ENCODE data around the gene DHRS7B. TPM values are rescaled to one million over a fixed set of nuclear protein-coding genes. Genes with fewer than 3 reads are reported as not detected.

The DHRS7B gene
- 10 to 100 TPM; 20.2 to 45.2 (median 34.7) TPM for total RNA-seq
- polyA plus RNA-seq = 10 to 100 TPM; 40.5 to 42.2 TPM
- long read RNA-seq, donor 1, transcript DHRS7B-202 (7 exons, 2,175 nt) = major isoform, 8 of 25 reads
- long read RNA-seq, donor 1, transcript DHRS7B-201 (6 exons, 1,567 nt) = minor isoform, 5 of 25 reads
- long read RNA-seq, donor 1, partial matches to known transcripts = 0 of 25 reads
- long read RNA-seq, donor 1, other reads (novel, unspliced or antisense) = 11 of 25 reads
- long read RNA-seq, donor 2, transcript DHRS7B-207 (1 exons, 1,910 nt) = minor isoform, 6 of 214 reads
- long read RNA-seq, donor 2, transcript DHRS7B-203 (2 exons, 744 nt) = minor isoform, 9 of 214 reads
- long read RNA-seq, donor 2, transcript DHRS7B-202 (7 exons, 2,175 nt) = major isoform, 101 of 214 reads
- long read RNA-seq, donor 2, transcript DHRS7B-201 (6 exons, 1,567 nt) = minor isoform, 18 of 214 reads
- long read RNA-seq, donor 2, partial matches to known transcripts = 3 of 214 reads
- long read RNA-seq, donor 2, other reads (novel, unspliced or antisense) = 77 of 214 reads
- long read RNA-seq, donor 3, transcript DHRS7B-202 (7 exons, 2,175 nt) = major isoform, 14 of 26 reads
- long read RNA-seq, donor 3, partial matches to known transcripts = 0 of 26 reads
- long read RNA-seq, donor 3, other reads (novel, unspliced or antisense) = 12 of 26 reads

GRCh38 chr17:21126645-21127508 lies at the start of gene DHRS7B:
DHRS7B (plus strand) TSS chr17:21126964; CDS start chr17:21126972, 8 bp downstream.
- no peaks in the 10 kb centered on the region for H3K36me3 ChIP-seq
- peak within 1 kb of the TSS; percentile 58 to 95 (median 72) for H3K4me3 ChIP-seq
- DNase-seq (peak; percentile 95 to 98 (median 98)), ATAC-seq (peak; percentile 92 to 97 (median 97))
- peaks cover 3 to 65% (median 19%) of the 10 kb centered on the region in 12 donors for H3K4me1 ChIP-seq
- WGBS, 4 donors = 0 to 1% (median 1%) methylated on average over 27 to 66 of the region's 66 CpGs
- intact Hi-C loops (cut with DNase I) = loop anchor here in 9 of 10 donors (2.0 to 10.0 kb wide), 19 partner anchors 35 to 386 kb away; partner anchors contain the start of genes TMEM11 (in 8 of the 9), NATD1 (in 5 of the 9), MAP2K3 (in 2 of the 9) and USP22 (in 2 of the 9)
- peak within 1 kb of the TSS; percentile 51 to 96 (median 88) for H3K27ac ChIP-seq
- H3K27me3 ChIP-seq = no peaks in the 10 kb centered on the region
- H3K9me3 ChIP-seq = no peaks in the 10 kb centered on the region
- TF ChIP-seq CTCF (IDR thresholded peaks at IDR 0.05) (peak in 2 of 12 donors; percentile 10 to 16), POLR2A (IDR thresholded peaks at IDR 0.05) (peak in 1 of 2 donors; percentile 68)

- TF ChIP-seq CTCF (IDR thresholded peaks at IDR 0.05) (no peak), POLR2A (IDR thresholded peaks at IDR 0.05) (no peak)
- Histone ChIP-seq H3K4me1 (peaks cover 0 to 23% (median 0%) of the 10 kb centered on the region in 12 donors), H3K36me3 (no peaks in the 10 kb centered on the region), H3K4me3 (no peak overlapping the region), H3K27me3 (no peaks in the 10 kb centered on the region), H3K9me3 (no peaks in the 10 kb centered on the region), H3K27ac (no peak overlapping the region)
- no peak for ATAC-seq
- WGBS, 4 donors = 63 to 92% (median 86%) methylated on average over 2 of the region's 2 CpGs
- intact Hi-C loops (cut with DNase I) = no loop called here
- no peak for DNase-seq
Measured at GRCh38 chr17:21077281-21077680, 49.5 kb upstream of the DHRS7B start.

GRCh38 chr17:21078016-21078780 lies 48.6 kb upstream of the DHRS7B start:
- ATAC-seq (no peak), DNase-seq (no peak)
- H3K9me3 ChIP-seq = no peaks in the 10 kb centered on the region
- H3K4me3 ChIP-seq = no peak overlapping the region
- TF ChIP-seq CTCF (IDR thresholded peaks at IDR 0.05) (no peak), POLR2A (IDR thresholded peaks at IDR 0.05) (no peak)
- H3K36me3 ChIP-seq = no peaks in the 10 kb centered on the region
- intact Hi-C loops (cut with DNase I) = no loop called here
- H3K27ac ChIP-seq = peak overlapping the region in 1 of 12 donors; percentile 51
- H3K4me1 ChIP-seq = peaks cover 0 to 23% (median 0%) of the 10 kb centered on the region in 12 donors
- no peaks in the 10 kb centered on the region for H3K27me3 ChIP-seq
- 67 to 76% (median 72%) methylated on average over 11 of the region's 11 CpGs for WGBS, 4 donors

Measured in heart left ventricle (tissue), 16 donors.